ENCODE measurements around the gene SAMD14. TPM values are rescaled to one million over a fixed set of nuclear protein-coding genes. Genes with fewer than 3 reads are reported as not detected.
A peak's percentile ranks its signal among the peaks of the same experiment; 100 is the strongest.

The SAMD14 gene
- total and polyA plus RNA-seq, 2 donors (not counting 1 experiment from before 2014, with no cell fraction given) = 0.13 to 0.89 TPM

GRCh38 chr17:50096092-50096491 is 33.9 kb downstream of the SAMD14 start:
- Mint-ChIP-seq H3K27ac (peak overlapping the region; percentile 94), H3K9me3 (ENCODE audit: insufficient read depth) (no peaks in the 10 kb centered on the region), H3K27me3 (no peaks in the 10 kb centered on the region), H3K4me1 (peaks cover 27% of the 10 kb centered on the region), H3K4me3 (peak overlapping the region; percentile 99)
- ATAC-seq (ENCODE audit: low read depth) (no peak), DNase-seq (peak; percentile 33)
- Histone ChIP-seq H3K9ac (ENCODE audit: low read length) (peak overlapping the region; percentile 87), H3K4me1 (ENCODE audit: control insufficient read depth in 2 of 2, insufficient read depth in 2 of 2, low read length in 2 of 2) (peaks cover 8 to 20% of the 10 kb centered on the region in 2 donors), H2AFZ (ENCODE audit: insufficient read depth, low read depth, low read length, poor library complexity, severe bottlenecking) (no peak overlapping the region), H3K36me3 (replicated peaks in 1 of 2; ENCODE audit: control extremely low read depth in 1 of 2, control insufficient read depth in 1 of 2, extremely low read depth in 1 of 2, insufficient read depth in 2 of 2, low read length in 1 of 2) (peaks cover 0 to 30% of the 10 kb centered on the region in 2 experiments), H3K4me3 (ENCODE audit: control extremely low read depth in 1 of 5, extremely low read depth in 1 of 5, insufficient read depth in 1 of 5, low read depth in 2 of 5, low read length in 4 of 5) (peak overlapping the region in 3 of 5 experiments; percentile 78 to 95 (median 89)), H3K27ac (ENCODE audit: low read length in 2 of 2) (no peak overlapping the region), H3K79me2 (ENCODE audit: control insufficient read depth, insufficient read depth, low read length) (peaks cover 13% of the 10 kb centered on the region), H3K4me2 (replicated peaks; ENCODE audit: low read depth, low read length, poor library complexity, severe bottlenecking) (peak overlapping the region; percentile 100), H4K20me1 (ENCODE audit: control insufficient read depth, insufficient read depth, low read length, poor library complexity, severe bottlenecking) (peaks cover 6% of the 10 kb centered on the region), H3K27me3 (replicated peaks in 1 of 4; ENCODE audit: control extremely low read depth in 1 of 4, control insufficient read depth in 3 of 4, insufficient read depth in 4 of 4, low read length in 3 of 4) (peaks cover 0 to 3% (median 0%) of the 10 kb centered on the region in 4 experiments), H3K9me3 (ENCODE audit: control extremely low read depth in 1 of 3, control insufficient read depth in 2 of 3, insufficient read depth in 1 of 3, low read length in 2 of 3) (no peaks in the 10 kb centered on the region)
- TF ChIP-seq EZH2 (IDR thresholded peaks at IDR 0.05; ENCODE audit: borderline replicate concordance, insufficient read depth, low read depth, low read length, poor library complexity, severe bottlenecking) = no peak
- no peak for TF ChIP-seq CTCF (IDR thresholded peaks at IDR 0.05)
- ChIA-PET CTCF (interaction anchor here (1.3 to 1.8 kb wide), 2 partner anchors 9 to 56 kb away, joined by 4 to 7 read pairs; no protein-coding TSS in a partner anchor), POLR2A (no interaction called here)
- intact Hi-C loops (cut with micrococcal nuclease) = loop anchor here (10.0 kb wide), 1 partner anchor 279 kb away; the partner anchor contains the start of genes EME1 and MRPL27
- WGBS (ENCODE audit: insufficient coverage) = 55% methylated on average over 6 of the region's 6 CpGs

GRCh38 chr17:50095626-50096037 is 34.3 kb downstream of the SAMD14 start:
- intact Hi-C loops (cut with micrococcal nuclease) = loop anchor here (1.0 to 10.0 kb wide), 4 partner anchors 21 to 387 kb away; partner anchors contain the start of genes EME1 and MRPL27
- Histone ChIP-seq H3K4me2 (replicated peaks; ENCODE audit: low read depth, low read length, poor library complexity, severe bottlenecking) (peak overlapping the region; percentile 100), H2AFZ (ENCODE audit: insufficient read depth, low read depth, low read length, poor library complexity, severe bottlenecking) (peak overlapping the region; percentile 86), H3K36me3 (replicated peaks in 1 of 2; ENCODE audit: control extremely low read depth in 1 of 2, control insufficient read depth in 1 of 2, extremely low read depth in 1 of 2, insufficient read depth in 2 of 2, low read length in 1 of 2) (peaks cover 0 to 26% of the 10 kb centered on the region in 2 experiments), H3K27ac (ENCODE audit: low read length in 2 of 2) (peak overlapping the region in 1 of 2 donors; percentile 77), H3K4me1 (ENCODE audit: control insufficient read depth in 2 of 2, insufficient read depth in 2 of 2, low read length in 2 of 2) (peaks cover 8 to 20% of the 10 kb centered on the region in 2 donors), H3K9ac (ENCODE audit: low read length) (peak overlapping the region; percentile 87), H3K79me2 (ENCODE audit: control insufficient read depth, insufficient read depth, low read length) (peaks cover 13% of the 10 kb centered on the region), H3K9me3 (ENCODE audit: control extremely low read depth in 1 of 3, control insufficient read depth in 2 of 3, insufficient read depth in 1 of 3, low read length in 2 of 3) (no peaks in the 10 kb centered on the region), H3K4me3 (ENCODE audit: control extremely low read depth in 1 of 5, extremely low read depth in 1 of 5, insufficient read depth in 1 of 5, low read depth in 2 of 5, low read length in 4 of 5) (peak overlapping the region; percentile 21 to 95 (median 78)), H4K20me1 (ENCODE audit: control insufficient read depth, insufficient read depth, low read length, poor library complexity, severe bottlenecking) (peaks cover 6% of the 10 kb centered on the region), H3K27me3 (replicated peaks in 1 of 4; ENCODE audit: control extremely low read depth in 1 of 4, control insufficient read depth in 3 of 4, insufficient read depth in 4 of 4, low read length in 3 of 4) (peaks cover 0 to 3% (median 0%) of the 10 kb centered on the region in 4 experiments)
- POLR2A ChIA-PET = interaction anchor here (2.0 kb wide), 1 partner anchor 52 kb away, joined by 5 read pairs; no protein-coding TSS in a partner anchor
- H3K9me3 Mint-ChIP-seq (ENCODE audit: insufficient read depth) = no peaks in the 10 kb centered on the region
- ATAC-seq (ENCODE audit: low read depth) = no peak
- peak overlapping the region; percentile 99 for H3K4me3 Mint-ChIP-seq
- peak overlapping the region; percentile 94 for H3K27ac Mint-ChIP-seq
- no peaks in the 10 kb centered on the region for H3K27me3 Mint-ChIP-seq
- WGBS (ENCODE audit: insufficient coverage) = 1% methylated on average over 11 of the region's 12 CpGs
- H3K4me1 Mint-ChIP-seq = peaks cover 27% of the 10 kb centered on the region
- peak; percentile 45 for DNase-seq
- CTCF ChIA-PET = interaction anchor here (1.3 to 1.8 kb wide), 2 partner anchors 8 to 56 kb away, joined by 4 to 7 read pairs; no protein-coding TSS in a partner anchor
- TF ChIP-seq CTCF (IDR thresholded peaks at IDR 0.05) (no peak), EZH2 (IDR thresholded peaks at IDR 0.05; ENCODE audit: borderline replicate concordance, insufficient read depth, low read depth, low read length, poor library complexity, severe bottlenecking) (no peak)
